Activated CD8-positive, alpha-beta memory T cell treated with anti-CD3 and anti-CD28 coated beads, Interleukin-2, amount 50 U/mL, for 4 hours (primary cell): ENCODE measurements around the gene DTNA.

Source experiments
- DNase-seq: peaks from one replicate; pipeline ENCODE4 v3.0.0-alpha.2; 2020

DTNA gene

GRCh38 chr18:34809451-34810072 is 99.5 kb downstream of the DTNA start:
- no peak for DNase-seq

GRCh38 chr18:34816183-34816582 is 106.1 kb downstream of the DTNA start:
- no peak for DNase-seq

- no peak for DNase-seq
Measured at GRCh38 chr18:34817636-34818035, 107.5 kb downstream of the DTNA start.

- DNase-seq = no peak
Measured at GRCh38 chr18:34818064-34818463, 108.0 kb downstream of the DTNA start.

- no peak for DNase-seq
Measured at GRCh38 chr18:34820360-34821065, 110.4 kb downstream of the DTNA start.

GRCh38 chr18:34821669-34822210 is 111.6 kb downstream of the DTNA start:
- no peak for DNase-seq

- no peak for DNase-seq
Measured at GRCh38 chr18:34828093-34828492, 118.0 kb downstream of the DTNA start.

- DNase-seq = no peak
Measured at GRCh38 chr18:34834897-34835296, 124.8 kb downstream of the DTNA start.

- DNase-seq = no peak
Measured at GRCh38 chr18:34835466-34835865, 125.4 kb downstream of the DTNA start.

- no peak for DNase-seq
Measured at GRCh38 chr18:34837769-34838272, 127.7 kb downstream of the DTNA start.

- DNase-seq = no peak
Measured at GRCh38 chr18:34838669-34839068, 128.6 kb downstream of the DTNA start.

GRCh38 chr18:34840256-34840826 is 130.2 kb downstream of the DTNA start:
- DNase-seq = no peak

GRCh38 chr18:34841891-34842290 is 131.8 kb downstream of the DTNA start:
- DNase-seq = no peak

GRCh38 chr18:34844072-34844471 is 134.0 kb downstream of the DTNA start:
- no peak for DNase-seq

GRCh38 chr18:34844732-34845459 is 134.8 kb downstream of the DTNA start:
- DNase-seq = no peak

- DNase-seq = no peak
Measured at GRCh38 chr18:34847408-34847807, 137.3 kb downstream of the DTNA start.

GRCh38 chr18:34848156-34848555 is 138.1 kb downstream of the DTNA start:
- no peak for DNase-seq

- DNase-seq = no peak
Measured at GRCh38 chr18:34848695-34849094, 138.6 kb downstream of the DTNA start.

- no peak for DNase-seq
Measured at GRCh38 chr18:34857320-34857719, 147.2 kb downstream of the DTNA start.

- no peak for DNase-seq
Measured at GRCh38 chr18:34858188-34858587, 148.1 kb downstream of the DTNA start.

GRCh38 chr18:34859496-34859895 is 149.4 kb downstream of the DTNA start:
- DNase-seq = no peak

- no peak for DNase-seq
Measured at GRCh38 chr18:34862561-34862960, 152.5 kb downstream of the DTNA start.

GRCh38 chr18:34863702-34864101 is 153.6 kb downstream of the DTNA start:
- no peak for DNase-seq
